Gastroesophageal sphincter (tissue), 4 donors: Measurements from ENCODE around the gene ZNF672. TPM values are rescaled to one million over a fixed set of nuclear protein-coding genes. Genes with fewer than 3 reads are reported as not detected.

ENCODE experiments used
- ATAC-seq: fragments of 150-250 bp; one replicate; pipeline ENCODE4 v1.9.1; 2016; ENCODE audit warnings: mild to moderate bottlenecking, moderate library complexity
- H3K27ac ChIP-seq, 4 donors: fragments of 200-600 bp; sonication (generic) in 3 of 4; 1 replicate in 3 of 4; 2 replicates in 1 of 4; pipeline ENCODE4 v1.5.1; 2016 to 2019
- H3K27me3 ChIP-seq: fragments of 200-600 bp; sonication (generic); one replicate; pipeline ENCODE4 v1.5.1; 2019
- H3K36me3 ChIP-seq, 2 donors: fragments of 200-600 bp; sonication (generic); one replicate each; pipeline ENCODE4 v1.5.1; 2019; ENCODE audit warnings: control low read depth in 1 of 2
- H3K4me1 ChIP-seq, 3 donors: fragments of 200-600 bp; sonication (generic); 1 replicate in 2 of 3; 2 replicates in 1 of 3; pipeline ENCODE4 v1.5.1; 2016 to 2019; ENCODE audit warnings: control low read depth in 2 of 3
- H3K4me3 ChIP-seq, 2 donors: fragments of 200-600 bp; sonication (generic); one replicate each; pipeline ENCODE4 v1.5.1; 2019; ENCODE audit warnings: mild to moderate bottlenecking in 1 of 2, moderate library complexity in 1 of 2
- H3K9me3 ChIP-seq, 3 donors: fragments of 200-600 bp; sonication (generic); one replicate each; pipeline ENCODE4 v1.5.1; 2017 to 2019; ENCODE audit warnings: control low read depth in 2 of 3
- EP300 ChIP-seq: sonication (generic); formaldehyde crosslinking; IDR thresholded peaks from one replicate; pipeline ENCODE4 v1.6.1; 2017; ENCODE audit warnings: antibody characterized with exemption, mild to moderate bottlenecking
- POLR2A ChIP-seq, 2 donors: fragments of 450-650 bp; IDR thresholded peaks; one replicate each; pipeline ENCODE4 v1.6.1; 2017; ENCODE audit warnings: antibody characterized with exemption in 2 of 2, mild to moderate bottlenecking in 2 of 2, moderate library complexity in 1 of 2
- POLR2AphosphoS5 ChIP-seq: sonication (generic); formaldehyde crosslinking; IDR thresholded peaks from one replicate; pipeline ENCODE4 v1.6.1; 2017; ENCODE audit warnings: antibody characterized with exemption
- WGBS, 2 donors: methylation state at CpG; one replicate each; pipeline ENCODE4 v1.1.5; 2018; ENCODE audit warnings: low coverage in 1 of 2; 5-methylcytosine and 5-hydroxymethylcytosine counted together
- total RNA-seq, 4 donors: library from RNA; depleted of rRNA; stranded (reverse); fragments of >200 nt; gene quantifications; one replicate each; pipeline ENCODE4 v1.1.0, GENCODE V29; 2016
- TF ChIP-seq, protein P1 (sequence below), 4 experiments: fragments of 200-600 bp in 2 of 4; fragments of 450-650 bp in 2 of 4; sonication (generic) in 1 of 4; IDR thresholded peaks; one replicate each; pipeline ENCODE4 v1.5.1; 2017 to 2019; ENCODE audit warnings: antibody characterized with exemption in 4 of 4, mild to moderate bottlenecking in 2 of 4, moderate library complexity in 2 of 4

Gene ZNF672
- total RNA-seq, 4 donors from 2014 or later: 22.1 to 44.2 (median 34.3) TPM

DNA sequence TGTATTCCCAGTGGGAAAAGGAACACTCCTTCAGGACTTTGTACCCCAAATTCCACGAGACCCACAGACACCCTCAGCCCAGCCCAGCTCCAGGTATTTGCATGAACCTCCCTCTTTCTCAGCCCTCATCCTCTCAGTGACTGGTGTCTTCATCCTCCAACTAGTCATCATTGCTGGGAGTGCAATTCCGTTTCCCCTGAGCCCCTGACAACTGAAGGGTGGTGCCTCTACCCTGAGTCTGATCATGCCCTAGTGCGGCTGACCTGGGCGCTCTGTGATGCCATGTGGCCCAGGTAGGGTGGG, 24.6 kb downstream of the ZNF672 start:
- peaks cover 0 to 37% (median 21%) of the 10 kb centered on the region in 3 donors for H3K4me1 ChIP-seq
- no peaks in the 10 kb centered on the region for H3K9me3 ChIP-seq
- TF ChIP-seq EP300 (no peak), POLR2A (IDR thresholded peaks at IDR 0.05) (no peak), POLR2AphosphoS5 (no peak)
- TF ChIP-seq, protein P1, sequence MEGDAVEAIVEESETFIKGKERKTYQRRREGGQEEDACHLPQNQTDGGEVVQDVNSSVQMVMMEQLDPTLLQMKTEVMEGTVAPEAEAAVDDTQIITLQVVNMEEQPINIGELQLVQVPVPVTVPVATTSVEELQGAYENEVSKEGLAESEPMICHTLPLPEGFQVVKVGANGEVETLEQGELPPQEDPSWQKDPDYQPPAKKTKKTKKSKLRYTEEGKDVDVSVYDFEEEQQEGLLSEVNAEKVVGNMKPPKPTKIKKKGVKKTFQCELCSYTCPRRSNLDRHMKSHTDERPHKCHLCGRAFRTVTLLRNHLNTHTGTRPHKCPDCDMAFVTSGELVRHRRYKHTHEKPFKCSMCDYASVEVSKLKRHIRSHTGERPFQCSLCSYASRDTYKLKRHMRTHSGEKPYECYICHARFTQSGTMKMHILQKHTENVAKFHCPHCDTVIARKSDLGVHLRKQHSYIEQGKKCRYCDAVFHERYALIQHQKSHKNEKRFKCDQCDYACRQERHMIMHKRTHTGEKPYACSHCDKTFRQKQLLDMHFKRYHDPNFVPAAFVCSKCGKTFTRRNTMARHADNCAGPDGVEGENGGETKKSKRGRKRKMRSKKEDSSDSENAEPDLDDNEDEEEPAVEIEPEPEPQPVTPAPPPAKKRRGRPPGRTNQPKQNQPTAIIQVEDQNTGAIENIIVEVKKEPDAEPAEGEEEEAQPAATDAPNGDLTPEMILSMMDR (IDR thresholded peaks at IDR 0.05): no peak
- H3K27ac ChIP-seq: peak overlapping the region in 3 of 4 donors; percentile 72 to 85 (median 80)
- H3K36me3 ChIP-seq: no peaks in the 10 kb centered on the region
- ATAC-seq: no peak
- 8 to 33% methylated on average over 1 to 2 of the region's 4 CpGs for WGBS, 2 donors
- H3K27me3 ChIP-seq: no peaks in the 10 kb centered on the region
- peak overlapping the region; percentile 35 to 58 for H3K4me3 ChIP-seq

DNA sequence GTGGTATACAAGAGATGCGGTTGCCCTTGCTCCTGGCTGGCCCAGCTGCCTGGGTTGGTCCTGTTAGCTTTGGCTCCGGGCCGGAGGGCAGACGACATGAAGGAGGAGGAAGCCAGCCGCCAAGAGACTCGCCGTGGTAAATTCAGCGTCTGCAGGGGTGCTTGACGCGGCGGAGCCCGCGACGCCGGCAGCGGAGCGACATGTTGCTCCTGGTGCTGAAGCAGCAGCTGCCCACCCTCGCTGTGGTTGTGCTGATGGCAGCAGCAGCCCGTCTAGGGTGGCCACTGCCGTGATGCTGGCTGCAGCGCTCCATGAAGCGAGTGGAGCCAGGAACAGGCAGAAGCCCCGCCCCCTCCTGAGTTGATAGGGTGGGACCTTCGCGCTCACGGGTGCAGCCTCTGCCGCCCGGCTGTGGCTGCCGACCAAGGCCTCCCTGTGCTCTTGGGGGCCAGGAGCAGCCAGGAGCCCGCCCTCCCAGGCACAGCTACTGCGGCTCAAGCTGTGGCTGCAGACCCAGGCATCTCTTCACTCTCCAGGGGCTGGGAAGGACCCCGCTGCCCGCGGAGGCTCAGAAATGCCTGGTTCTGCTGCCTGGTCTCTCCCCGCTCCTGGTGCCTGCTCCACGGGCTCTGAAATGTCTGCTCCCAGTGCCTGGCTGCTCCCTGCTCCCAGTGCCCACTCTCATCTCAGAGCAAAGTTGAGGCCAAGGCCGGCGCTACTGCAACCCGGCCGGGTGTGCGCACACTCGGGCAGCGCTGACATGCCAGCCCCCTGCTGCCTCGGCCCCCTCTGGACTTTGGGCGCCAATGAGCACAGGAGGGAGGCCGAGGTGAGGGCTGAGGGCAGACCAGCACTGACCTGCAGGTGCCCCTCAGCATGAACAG, 25.2 kb downstream of the ZNF672 start:
- no peaks in the 10 kb centered on the region for H3K36me3 ChIP-seq
- TF ChIP-seq POLR2AphosphoS5 (peak; percentile 22), POLR2A (IDR thresholded peaks at IDR 0.05) (peak; percentile 10 to 29), EP300 (no peak)
- TF ChIP-seq, protein P1 (IDR thresholded peaks at IDR 0.05): peak in 1 of 4 experiments; percentile 17
- peaks cover 0 to 31% (median 15%) of the 10 kb centered on the region in 3 donors for H3K4me1 ChIP-seq
- peak overlapping the region; percentile 35 to 58 for H3K4me3 ChIP-seq
- WGBS, 2 donors: 5 to 27% methylated on average over 2 to 4 of the region's 46 CpGs
- H3K27me3 ChIP-seq: no peaks in the 10 kb centered on the region
- ATAC-seq: peak; percentile 86
- H3K27ac ChIP-seq: peak overlapping the region in 3 of 4 donors; percentile 72 to 85 (median 80)
- H3K9me3 ChIP-seq: no peaks in the 10 kb centered on the region

- H3K4me1 ChIP-seq: peaks cover 0 to 9% (median 0%) of the 10 kb centered on the region in 3 donors
- H3K4me3 ChIP-seq: no peak overlapping the region
- 98 to 100% methylated on average over 3 of the region's 3 CpGs for WGBS, 2 donors
- H3K27me3 ChIP-seq: no peaks in the 10 kb centered on the region
- TF ChIP-seq POLR2A (IDR thresholded peaks at IDR 0.05) (no peak), POLR2AphosphoS5 (no peak), EP300 (no peak)
- TF ChIP-seq, protein P1 (IDR thresholded peaks at IDR 0.05): no peak
- no peaks in the 10 kb centered on the region for H3K36me3 ChIP-seq
- no peaks in the 10 kb centered on the region for H3K9me3 ChIP-seq
- H3K27ac ChIP-seq: peak overlapping the region; percentile 45 to 96 (median 78)
- no peak for ATAC-seq
Observed at GRCh38 chr1:248871837-248872401, 33.9 kb downstream of the ZNF672 start.

DNA sequence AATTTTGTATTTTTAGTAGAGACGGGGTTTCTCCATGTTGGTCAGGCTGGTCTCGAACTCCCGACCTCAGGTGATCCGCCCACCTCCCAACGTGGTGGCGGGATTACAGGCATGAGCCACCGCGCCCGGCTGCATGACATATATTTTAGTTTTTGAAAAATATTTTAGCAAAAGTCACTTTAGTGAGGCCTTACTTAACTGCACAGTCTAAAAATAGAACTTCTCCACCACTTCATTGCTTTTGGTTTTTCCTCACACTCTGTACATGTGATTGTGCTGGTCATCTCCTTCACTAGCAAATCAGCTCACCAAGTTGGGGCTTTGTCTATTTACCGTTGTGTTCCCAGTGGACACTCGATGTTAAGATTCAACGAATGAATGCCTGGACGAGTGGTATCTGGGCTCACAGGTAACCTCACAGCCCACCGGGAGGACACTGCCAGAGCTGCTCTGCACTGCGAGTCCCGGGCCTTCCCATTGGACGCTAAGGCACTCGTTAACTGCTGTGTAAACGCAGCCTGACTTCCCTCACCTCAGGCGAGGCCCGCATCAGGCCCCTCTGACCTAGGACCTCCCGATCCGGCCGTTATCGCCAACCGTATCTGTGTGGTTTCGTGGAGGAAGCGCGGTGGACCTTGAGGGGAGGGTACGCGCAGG, 34.9 kb downstream of the ZNF672 start:
- WGBS, 2 donors: 0 to 2% methylated on average over 14 to 16 of the region's 31 CpGs
- no peaks in the 10 kb centered on the region for H3K36me3 ChIP-seq

More for the DNA sequence above, 34.9 kb downstream of the ZNF672 start:
- peak overlapping the region; percentile 62 to 97 (median 96) for H3K27ac ChIP-seq
- H3K9me3 ChIP-seq: no peaks in the 10 kb centered on the region
- TF ChIP-seq POLR2A (IDR thresholded peaks at IDR 0.05) (no peak), POLR2AphosphoS5 (no peak), EP300 (no peak)
- TF ChIP-seq, protein P1 (IDR thresholded peaks at IDR 0.05): no peak
- ATAC-seq: peak; percentile 60
- peaks cover 0 to 9% (median 0%) of the 10 kb centered on the region in 3 donors for H3K4me1 ChIP-seq
- H3K4me3 ChIP-seq: peak overlapping the region; percentile 40 to 69
- H3K27me3 ChIP-seq: no peaks in the 10 kb centered on the region
